H1 (cell line): ENCODE data around the gene ENAH. TPM values are rescaled to one million over a fixed set of nuclear protein-coding genes. Genes with fewer than 3 reads are reported as not detected.

ENCODE experiments used
- CTCF ChIA-PET: fragments of 300-600 bp; sonication (Branson Sonifier 250); formaldehyde crosslinking; loops from one replicate; lab custom pipeline; 2021; ENCODE audit not compliant: partially characterized antibody; lab: Charles Lee
- POLR2A ChIA-PET: fragments of 300-600 bp; sonication (Branson Sonifier 250); formaldehyde crosslinking; loops from one replicate; lab custom pipeline; 2021; ENCODE audit warnings: inconsistent platforms; ENCODE audit not compliant: partially characterized antibody; lab: Charles Lee
- DNase-seq, 2 experiments: peaks; one replicate each; pipeline versions ENCODE4 v3.0.0 to v3.0.0-alpha.2; 2010 to 2022; ENCODE audit warnings: low spot score in 2 of 2, low read depth in 1 of 2, mixed read lengths in 1 of 2
- FAIRE-seq: peaks from 2 replicates; lab custom pipeline; 2011; peaks lifted over from hg19 to GRCh38; lab: Jason Lieb, UNC
- H2AFZ ChIP-seq: 2 replicates; pipeline ENCODE4 v1.8.1; 2012; ENCODE audit warnings: low read length, inconsistent platforms
- H2AK5ac ChIP-seq: 2 replicates; pipeline ENCODE4 v1.6.1; 2013; ENCODE audit warnings: low read depth, low read length
- H2BK120ac ChIP-seq: replicated peaks from 2 replicates; pipeline ENCODE3; 2013; ENCODE audit warnings: low read depth, low read length, inconsistent platforms
- H2BK12ac ChIP-seq: 2 replicates; pipeline ENCODE4 v1.6.1; 2013; ENCODE audit warnings: low read depth, low read length
- H2BK15ac ChIP-seq: 2 replicates; pipeline ENCODE4 v1.6.1; 2013; ENCODE audit warnings: low read length
- H2BK20ac ChIP-seq: 2 replicates; pipeline ENCODE4 v1.6.1; 2013; ENCODE audit warnings: low read length
- H2BK5ac ChIP-seq: 2 replicates; pipeline ENCODE4 v1.6.1; 2013; ENCODE audit warnings: low read depth, low read length
- H3K14ac ChIP-seq: 2 replicates; pipeline ENCODE4 v1.6.1; 2013; ENCODE audit warnings: inconsistent platforms; ENCODE audit not compliant: insufficient read length
- H3K18ac ChIP-seq: 2 replicates; pipeline ENCODE4 v1.6.1; 2013; ENCODE audit warnings: low read length; ENCODE audit errors: extremely low read depth
- H3K23ac ChIP-seq: 2 replicates; pipeline ENCODE4 v1.6.1; 2013; ENCODE audit warnings: inconsistent platforms; ENCODE audit not compliant: insufficient read length
- H3K23me2 ChIP-seq: 2 replicates; pipeline ENCODE4 v1.6.1; 2013; ENCODE audit warnings: low read depth, low read length
- H3K27ac ChIP-seq: 2 replicates; pipeline ENCODE4 v1.6.1; 2011; ENCODE audit warnings: low read depth, low read length, inconsistent platforms
- H3K27me3 ChIP-seq, 4 experiments: replicated peaks in 1 of 4; 1 replicate in 1 of 4; 2 replicates in 3 of 4; pipeline versions ENCODE4 v1.6.1 to v1.8.1; 2011 to 2013; ENCODE audit warnings: low read length in 3 of 4, mild to moderate bottlenecking in 3 of 4, inconsistent platforms in 2 of 4, mixed read lengths in 2 of 4, moderate library complexity in 1 of 4; ENCODE audit not compliant: control insufficient read depth in 3 of 4, insufficient read depth in 3 of 4; ENCODE audit errors: extremely low read depth in 1 of 4
- H3K36me3 ChIP-seq, 4 experiments: 2 replicates each; pipeline versions ENCODE4 v1.6.1 to v1.8.1; 2011 to 2013; ENCODE audit warnings: mild to moderate bottlenecking in 4 of 4, low read length in 3 of 4, moderate library complexity in 2 of 4, control low read depth in 1 of 4, inconsistent platforms in 1 of 4; ENCODE audit not compliant: insufficient read depth in 4 of 4, control insufficient read depth in 2 of 4
- H3K4ac ChIP-seq: replicated peaks from 2 replicates; pipeline ENCODE3; 2013; ENCODE audit warnings: low read length, low read depth, mixed read lengths, inconsistent platforms; ENCODE audit not compliant: insufficient read length
- H3K4me1 ChIP-seq, 4 experiments: replicated peaks in 1 of 4; 1 replicate in 1 of 4; 2 replicates in 3 of 4; pipeline versions ENCODE4 v1.6.1 to v1.8.1; 2011 to 2013; ENCODE audit warnings: low read length in 3 of 4, inconsistent platforms in 2 of 4, mixed read lengths in 1 of 4; ENCODE audit not compliant: insufficient read depth in 4 of 4, control insufficient read depth in 3 of 4
- H3K4me2 ChIP-seq, 2 experiments: 2 replicates each; pipeline versions ENCODE4 v1.6.1 to v1.8.1; 2011 to 2013; ENCODE audit warnings: low read depth in 2 of 2, low read length in 2 of 2, control low read depth in 1 of 2, inconsistent platforms in 1 of 2, mild to moderate bottlenecking in 1 of 2; ENCODE audit not compliant: insufficient read depth in 1 of 2
- H3K4me3 ChIP-seq, 4 experiments: fragments of 200-600, 300-600 bp in 1 of 4; sonication (generic), shearing (Covaris generic), sonication (Bioruptor Twin) in 1 of 4; 2 replicates each; pipeline versions ENCODE4 v1.5.1 to v1.8.1; 2011 to 2016; ENCODE audit warnings: low read length in 4 of 4, low read depth in 3 of 4, control low read depth in 2 of 4, inconsistent platforms in 2 of 4, mild to moderate bottlenecking in 2 of 4, mixed read lengths in 1 of 4, moderate library complexity in 1 of 4; ENCODE audit not compliant: insufficient read depth in 2 of 4; ENCODE audit errors: extremely low read depth in 1 of 4
- H3K56ac ChIP-seq: replicated peaks from 2 replicates; pipeline ENCODE3; 2013; ENCODE audit warnings: low read depth, mild to moderate bottlenecking, mixed read lengths, low read length, inconsistent platforms; ENCODE audit not compliant: insufficient read length
- H3K79me1 ChIP-seq: 2 replicates; pipeline ENCODE4 v1.6.1; 2013; ENCODE audit warnings: low read depth, low read length, control low read depth
- H3K79me2 ChIP-seq, 2 experiments: 2 replicates each; pipeline versions ENCODE4 v1.6.1 to v1.8.1; 2012 to 2013; ENCODE audit warnings: low read length in 2 of 2, mild to moderate bottlenecking in 2 of 2, inconsistent platforms in 1 of 2; ENCODE audit not compliant: insufficient read depth in 2 of 2, control insufficient read depth in 1 of 2
- H3K9ac ChIP-seq, 4 experiments: replicated peaks in 1 of 4; 1 replicate in 1 of 4; 2 replicates in 3 of 4; pipeline versions ENCODE4 v1.6.1 to v1.8.1; 2011 to 2013; ENCODE audit warnings: low read depth in 3 of 4, low read length in 3 of 4, control low read depth in 2 of 4, mild to moderate bottlenecking in 2 of 4, moderate library complexity in 2 of 4, inconsistent platforms in 1 of 4; ENCODE audit errors: extremely low read depth in 1 of 4
- H3K9me3 ChIP-seq, 2 experiments: 2 replicates each; pipeline versions ENCODE4 v1.6.1 to v1.8.1; 2012 to 2013; ENCODE audit warnings: mild to moderate bottlenecking in 2 of 2, moderate library complexity in 2 of 2, control low read depth in 1 of 2, inconsistent platforms in 1 of 2, low read depth in 1 of 2, low read length in 1 of 2, mixed read lengths in 1 of 2; ENCODE audit not compliant: insufficient read depth in 2 of 2
- H4K20me1 ChIP-seq, 2 experiments: replicated peaks in 1 of 2; 2 replicates each; pipeline versions ENCODE3 to v1.8.1; 2011 to 2013; ENCODE audit warnings: inconsistent platforms in 2 of 2, low read length in 2 of 2, mild to moderate bottlenecking in 1 of 2; ENCODE audit not compliant: insufficient read depth in 2 of 2, control insufficient read depth in 1 of 2
- H4K5ac ChIP-seq: 2 replicates; pipeline ENCODE4 v1.6.1; 2013; ENCODE audit warnings: low read length, low read depth, mixed read lengths, inconsistent platforms; ENCODE audit not compliant: insufficient read length
- H4K8ac ChIP-seq: 2 replicates; pipeline ENCODE4 v1.8.0; 2013; ENCODE audit warnings: mild to moderate bottlenecking, moderate library complexity, low read length, inconsistent platforms; ENCODE audit not compliant: insufficient read depth; ENCODE audit errors: extremely low read depth
- H4K91ac ChIP-seq: replicated peaks from 2 replicates; pipeline ENCODE3; 2013; ENCODE audit warnings: low read length, mixed read lengths, inconsistent platforms; ENCODE audit not compliant: insufficient read length
- BCL11A ChIP-seq, 2 experiments: IDR thresholded peaks; one replicate each; pipeline ENCODE4 v1.6.1; 2011; ENCODE audit warnings: low read depth in 2 of 2, low read length in 2 of 2, mild to moderate bottlenecking in 2 of 2
- CEBPB ChIP-seq: IDR thresholded peaks from 2 replicates; pipeline ENCODE4 v1.6.1; 2012; ENCODE audit warnings: low read depth, low read length
- CHD1 ChIP-seq: IDR thresholded peaks from 2 replicates; pipeline ENCODE4 v1.6.1; 2012; ENCODE audit warnings: low read depth, low read length, improper control_type of control experiment
- GTF2F1 ChIP-seq: IDR thresholded peaks from 2 replicates; pipeline ENCODE4 v1.6.1; 2012; ENCODE audit warnings: low read depth, low read length, improper control_type of control experiment, borderline replicate concordance
- HDAC6 ChIP-seq: IDR thresholded peaks from one replicate; pipeline ENCODE4 v1.7.1; 2012; ENCODE audit warnings: low read depth, mild to moderate bottlenecking, inconsistent platforms, low read length, moderate library complexity
- TCF12 ChIP-seq: IDR thresholded peaks from 2 replicates; pipeline ENCODE4 v1.6.1; 2011; ENCODE audit warnings: low read depth, mild to moderate bottlenecking, low read length
- whole genome bisulfite sequencing, 2 experiments: shearing (Covaris generic) in 1 of 2; methylation state at CpG; one replicate each; pipeline versions ENCODE4 v1.1.6 to v1.1.7; 2013 to 2015; ENCODE audit warnings: low lambda C conversion rate in 2 of 2, mixed read lengths in 2 of 2, inconsistent platforms in 1 of 2, low coverage in 1 of 2, missing lambda C conversion rate in 1 of 2; ENCODE audit not compliant: insufficient replicate concordance in 2 of 2, insufficient coverage in 1 of 2, insufficient read length in 1 of 2; ENCODE audit errors: extremely low coverage in 1 of 2, missing lambda C conversion rate in 1 of 2; 5-methylcytosine and 5-hydroxymethylcytosine counted together
- polyA plus RNA-seq, 7 experiments: library from polyadenylated mRNA; depleted of rRNA in 3 of 7; stranded (reverse) in 5 of 7; unstranded in 2 of 7; fragments of >200 nt in 5 of 7; fragments of 200-250 nt in 2 of 7; gene quantifications; 1 replicate in 5 of 7; 2 replicates in 1 of 7; 4 replicates in 1 of 7; pipeline versions ENCODE4 v1.2.1 to v1.2.3, GENCODE V29; 2011 to 2013; ENCODE audit warnings: missing spikeins in 2 of 7, mixed read lengths in 2 of 7
- total RNA-seq: library from RNA; stranded (reverse); fragmentation: NEBNext Ultra II Directional; extraction: Animal tissue kit (Norgen Biotek cat#: 25700); gene quantifications from 2 replicates; pipeline ENCODE4 v1.2.1, GENCODE V29; 2021
- TF ChIP-seq, protein P1 (sequence below): IDR thresholded peaks from 2 replicates; pipeline ENCODE4 v1.6.1; 2012; ENCODE audit warnings: inconsistent platforms

Gene ENAH
- total and polyA plus RNA-seq, 2 of the 8 experiments (the other 6 are each of a cell fraction or from before 2014, with no cell fraction given): 39.1 to 335 TPM

DNA sequence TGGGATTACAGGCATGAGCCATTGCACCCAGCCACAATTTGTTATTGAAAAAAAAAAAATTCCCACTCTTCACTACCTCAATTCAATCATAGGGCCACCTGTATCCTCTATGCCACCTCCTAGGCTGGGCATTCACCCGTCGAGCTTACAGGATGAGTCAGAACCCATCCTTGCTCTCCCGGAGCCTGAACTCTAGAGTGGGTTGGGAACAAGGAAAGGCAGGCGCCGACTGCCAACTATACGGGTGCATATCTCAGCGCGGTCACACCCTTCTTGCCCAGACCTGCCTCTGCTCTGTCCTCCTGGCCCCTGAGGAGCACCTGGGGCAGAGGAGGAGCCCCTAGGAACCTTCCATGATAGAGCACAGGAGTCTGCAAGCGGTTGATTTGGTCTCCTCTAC lies 203.7 kb downstream of the ENAH start:
- Histone ChIP-seq H3K4ac (no peak overlapping the region), H3K14ac (no peak overlapping the region), H2BK5ac (no peak overlapping the region), H2BK15ac (no peak overlapping the region), H3K79me1 (no peaks in the 10 kb centered on the region), H3K23ac (no peak overlapping the region), H3K9me3 (no peaks in the 10 kb centered on the region), H3K4me1 (peaks cover 0 to 13% (median 6%) of the 10 kb centered on the region in 4 experiments; a peak in 4 of 7 replicates), H3K18ac (no peak overlapping the region), H3K56ac (no peak overlapping the region), H4K8ac (no peak overlapping the region), H3K36me3 (no peaks in the 10 kb centered on the region), H3K27me3 (no peaks in the 10 kb centered on the region; a peak in 1 of 7 replicates), H4K5ac (no peak overlapping the region), H2BK12ac (no peak overlapping the region), H2BK120ac (no peak overlapping the region), H4K20me1 (no peaks in the 10 kb centered on the region), H3K79me2 (no peaks in the 10 kb centered on the region), H2AFZ (no peak overlapping the region), H2BK20ac (no peak overlapping the region), H3K9ac (no peak overlapping the region), H3K23me2 (no peaks in the 10 kb centered on the region), H4K91ac (no peak overlapping the region), H3K4me2 (no peak overlapping the region), H2AK5ac (no peak overlapping the region), H3K27ac (no peak overlapping the region), H3K4me3 (no peak overlapping the region)
- ChIA-PET CTCF (interaction anchor here (0.7 to 2.1 kb wide), 4 partner anchors 16 to 134 kb away, joined by 3 to 9 read pairs (median 4); no protein-coding TSS in a partner anchor), POLR2A (no interaction called here)
- no peak for DNase-seq
- 96% methylated on average over 8 of the region's 9 CpGs; no CpG with 5 or more reads in 1 of the 2 experiments for WGBS, 2 experiments
- no peak for TF ChIP-seq GTF2F1
- no peak for TF ChIP-seq HDAC6
- TF ChIP-seq, protein P1, sequence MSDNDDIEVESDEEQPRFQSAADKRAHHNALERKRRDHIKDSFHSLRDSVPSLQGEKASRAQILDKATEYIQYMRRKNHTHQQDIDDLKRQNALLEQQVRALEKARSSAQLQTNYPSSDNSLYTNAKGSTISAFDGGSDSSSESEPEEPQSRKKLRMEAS: no peak
- TF ChIP-seq BCL11A (IDR thresholded peaks at IDR 0.05; ENCODE audit: low read depth in 2 of 2, low read length in 2 of 2): no peak
- no peak for TF ChIP-seq CEBPB
- no peak for TF ChIP-seq CHD1
- TF ChIP-seq TCF12: no peak
- no peak for FAIRE-seq
